Endothelial cell (in vitro differentiated cells): ENCODE data around the gene ZNF546. TPM values are rescaled to one million over a fixed set of nuclear protein-coding genes. Genes with fewer than 3 reads are reported as not detected.
A peak's percentile ranks its signal among the peaks of the same experiment; 100 is the strongest.

Experiments
- DNase-seq: peaks from one replicate; pipeline ENCODE4 v3.0.0; 2021; ENCODE audit warnings: low spot score
- H3K27ac Mint-ChIP-seq: one replicate; pipeline ENCODE4 v1.8.0; 2021; ENCODE audit warnings: mixed read lengths, inconsistent platforms; ENCODE audit not compliant: unreplicated experiment
- H3K27me3 Mint-ChIP-seq: one replicate; pipeline ENCODE4 v1.8.0; 2021; ENCODE audit warnings: mild to moderate bottlenecking, moderate library complexity, mixed read lengths, inconsistent platforms; ENCODE audit not compliant: unreplicated experiment
- H3K36me3 Mint-ChIP-seq: one replicate; pipeline ENCODE4 v1.8.0; 2021; ENCODE audit warnings: mild to moderate bottlenecking, low read depth, mixed read lengths, inconsistent platforms; ENCODE audit not compliant: unreplicated experiment
- H3K4me1 Mint-ChIP-seq: one replicate; pipeline ENCODE4 v1.8.0; 2021; ENCODE audit warnings: mild to moderate bottlenecking, mixed read lengths, inconsistent platforms; ENCODE audit not compliant: unreplicated experiment
- H3K4me3 Mint-ChIP-seq: one replicate; pipeline ENCODE4 v1.8.0; 2021; ENCODE audit warnings: mild to moderate bottlenecking, mixed read lengths, inconsistent platforms; ENCODE audit not compliant: unreplicated experiment
- H3K9me3 Mint-ChIP-seq: one replicate; pipeline ENCODE4 v1.8.0; 2021; ENCODE audit warnings: mixed read lengths, inconsistent platforms; ENCODE audit not compliant: unreplicated experiment
- total RNA-seq: library from RNA; stranded (reverse); fragmentation: NEBNext Ultra II Directional; extraction: Animal tissue kit (Norgen Biotek cat#: 25700); gene quantifications from one replicate; pipeline ENCODE4 v1.2.1, GENCODE V29; 2021; ENCODE audit not compliant: unreplicated experiment
- TF ChIP-seq, protein P1 (sequence below): fragments of 200-600 bp; sonication (generic); IDR thresholded peaks from one replicate; pipeline ENCODE4 v1.5.0; 2021; ENCODE audit warnings: antibody characterized with exemption; ENCODE audit not compliant: unreplicated experiment

Gene ZNF546
- total RNA-seq, 1 donor from 2014 or later = 4.0 TPM

DNA sequence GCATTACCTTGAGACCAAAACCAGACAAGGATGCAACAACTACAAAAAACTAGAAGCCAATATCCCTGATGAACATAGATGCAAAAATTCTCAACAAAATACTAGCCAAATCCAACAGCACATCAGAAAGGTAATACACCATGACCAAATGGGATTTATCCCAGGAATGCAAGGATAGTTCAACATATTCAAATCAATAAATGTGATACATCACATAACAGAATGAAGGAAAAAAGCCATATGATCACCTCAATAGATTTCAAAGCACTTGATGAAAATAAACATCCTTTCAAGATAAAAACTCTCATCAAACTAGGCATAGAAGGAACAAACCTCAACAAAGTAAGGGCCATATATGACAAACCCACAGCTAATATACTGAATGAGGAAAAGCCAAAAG lies 10.2 kb upstream of the ZNF546 start:
- Mint-ChIP-seq H3K4me1 (no peaks in the 10 kb centered on the region), H3K36me3 (peaks cover 18% of the 10 kb centered on the region), H3K27ac (no peak overlapping the region), H3K27me3 (no peaks in the 10 kb centered on the region), H3K9me3 (peaks cover 4% of the 10 kb centered on the region), H3K4me3 (no peak overlapping the region)
- no peak for DNase-seq
- TF ChIP-seq, protein P1, sequence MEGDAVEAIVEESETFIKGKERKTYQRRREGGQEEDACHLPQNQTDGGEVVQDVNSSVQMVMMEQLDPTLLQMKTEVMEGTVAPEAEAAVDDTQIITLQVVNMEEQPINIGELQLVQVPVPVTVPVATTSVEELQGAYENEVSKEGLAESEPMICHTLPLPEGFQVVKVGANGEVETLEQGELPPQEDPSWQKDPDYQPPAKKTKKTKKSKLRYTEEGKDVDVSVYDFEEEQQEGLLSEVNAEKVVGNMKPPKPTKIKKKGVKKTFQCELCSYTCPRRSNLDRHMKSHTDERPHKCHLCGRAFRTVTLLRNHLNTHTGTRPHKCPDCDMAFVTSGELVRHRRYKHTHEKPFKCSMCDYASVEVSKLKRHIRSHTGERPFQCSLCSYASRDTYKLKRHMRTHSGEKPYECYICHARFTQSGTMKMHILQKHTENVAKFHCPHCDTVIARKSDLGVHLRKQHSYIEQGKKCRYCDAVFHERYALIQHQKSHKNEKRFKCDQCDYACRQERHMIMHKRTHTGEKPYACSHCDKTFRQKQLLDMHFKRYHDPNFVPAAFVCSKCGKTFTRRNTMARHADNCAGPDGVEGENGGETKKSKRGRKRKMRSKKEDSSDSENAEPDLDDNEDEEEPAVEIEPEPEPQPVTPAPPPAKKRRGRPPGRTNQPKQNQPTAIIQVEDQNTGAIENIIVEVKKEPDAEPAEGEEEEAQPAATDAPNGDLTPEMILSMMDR = no peak

DNA sequence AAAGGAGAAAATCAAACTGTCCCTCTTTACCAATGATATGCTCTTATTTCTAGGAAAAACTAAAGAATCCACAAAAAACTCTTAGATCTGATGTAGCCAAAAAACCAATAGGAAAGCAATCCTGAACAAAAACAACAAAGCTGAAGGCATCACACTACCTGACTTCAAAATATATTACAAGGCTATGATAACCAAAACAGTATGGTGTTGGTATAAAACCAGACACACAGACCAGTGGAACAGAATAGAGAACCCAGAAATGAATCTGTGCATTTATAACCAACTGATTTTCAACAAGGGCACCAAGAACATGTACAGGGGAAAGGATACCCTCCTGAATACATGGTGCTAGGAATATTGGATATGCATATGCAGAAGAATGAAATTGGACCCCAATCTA lies 9.7 kb upstream of the ZNF546 start:
- Mint-ChIP-seq H3K4me3 (no peak overlapping the region), H3K27me3 (no peaks in the 10 kb centered on the region), H3K27ac (no peak overlapping the region), H3K36me3 (peaks cover 18% of the 10 kb centered on the region), H3K9me3 (peaks cover 4% of the 10 kb centered on the region), H3K4me1 (no peaks in the 10 kb centered on the region)
- TF ChIP-seq, protein P1 = no peak
- DNase-seq = no peak

DNA sequence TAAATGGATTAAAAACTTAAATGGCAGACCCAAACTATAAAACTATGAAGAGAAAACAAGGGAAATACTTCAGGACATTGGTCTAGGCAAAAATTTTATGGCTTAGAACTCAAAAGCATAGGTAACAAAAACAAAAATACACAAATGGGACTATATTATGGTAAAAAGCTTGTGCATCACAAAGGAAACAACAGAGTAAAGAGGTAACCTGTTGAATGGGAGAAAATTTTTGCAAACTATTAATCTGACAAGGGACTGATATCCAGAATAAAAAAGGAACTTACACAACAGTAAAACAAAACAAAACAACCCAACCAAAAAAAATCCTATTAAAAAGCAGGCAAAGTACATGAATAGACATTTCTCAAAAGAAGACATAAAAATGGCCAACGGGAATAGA lies 9.3 kb upstream of the ZNF546 start:
- no peaks in the 10 kb centered on the region for H3K4me1 Mint-ChIP-seq
- peaks cover 4% of the 10 kb centered on the region for H3K9me3 Mint-ChIP-seq
- TF ChIP-seq, protein P1 = no peak
- no peaks in the 10 kb centered on the region for H3K27me3 Mint-ChIP-seq
- H3K4me3 Mint-ChIP-seq = no peak overlapping the region
- no peak for DNase-seq
- H3K27ac Mint-ChIP-seq = no peak overlapping the region
- peaks cover 15% of the 10 kb centered on the region for H3K36me3 Mint-ChIP-seq

DNA sequence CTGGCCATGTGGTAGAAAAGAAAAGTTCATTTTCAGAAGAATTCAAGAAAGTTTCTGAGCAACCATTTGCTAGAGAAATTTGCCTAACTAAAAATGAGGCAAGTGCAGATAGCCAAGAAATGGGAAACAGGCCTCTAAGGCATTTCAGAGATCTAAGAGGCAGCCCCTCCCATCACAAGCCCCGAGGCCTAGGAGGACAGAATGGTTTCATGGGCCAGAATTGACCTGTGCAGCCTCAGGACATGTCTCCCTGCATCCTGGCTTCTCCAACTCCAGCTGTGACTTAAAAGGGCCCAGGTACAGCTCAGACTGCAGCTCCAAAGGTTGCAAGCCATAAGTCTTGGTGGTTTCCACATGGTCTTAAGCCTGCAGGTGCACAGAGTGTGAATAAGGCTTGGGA lies 3.3 kb upstream of the ZNF546 start:
- Mint-ChIP-seq H3K4me1 (peaks cover 18% of the 10 kb centered on the region), H3K9me3 (no peaks in the 10 kb centered on the region), H3K36me3 (peaks cover 14% of the 10 kb centered on the region), H3K27ac (no peak overlapping the region), H3K27me3 (peaks cover 4% of the 10 kb centered on the region), H3K4me3 (no peak overlapping the region)
- DNase-seq = no peak
- TF ChIP-seq, protein P1 = no peak

DNA sequence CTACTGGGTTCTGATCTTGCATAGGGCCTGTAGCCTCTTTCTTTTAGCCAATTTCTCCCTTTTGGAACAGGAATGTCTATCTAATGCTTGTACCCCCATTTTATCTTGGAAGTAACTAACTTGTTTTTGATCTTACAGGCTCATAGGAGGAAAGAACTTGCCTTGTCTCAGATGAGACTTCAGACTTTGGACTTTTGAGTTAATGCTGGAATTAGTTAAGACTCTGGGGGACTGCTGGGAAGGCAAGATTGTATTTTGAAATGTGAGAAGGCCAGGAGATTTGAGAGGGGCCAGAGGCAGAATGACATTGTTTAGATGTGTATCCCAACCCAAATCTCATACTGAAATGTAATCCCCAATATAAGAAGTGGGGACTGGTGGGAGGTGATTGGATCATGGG lies 2.5 kb upstream of the ZNF546 start:
- Mint-ChIP-seq H3K27ac (no peak overlapping the region), H3K9me3 (no peaks in the 10 kb centered on the region), H3K36me3 (peaks cover 14% of the 10 kb centered on the region), H3K27me3 (peaks cover 4% of the 10 kb centered on the region), H3K4me1 (peaks cover 18% of the 10 kb centered on the region), H3K4me3 (peak overlapping the region; percentile 38)
- TF ChIP-seq, protein P1 = no peak
- no peak for DNase-seq
